Stimulated activated CD4-positive, alpha-beta T cell treated with anti-CD3 and anti-CD28 coated beads, Interleukin-2, amount 100 ng/mL, for 4 hours (primary cell): ENCODE data around the gene CHRNA4.

Experiments used
- DNase-seq: peaks from one replicate; pipeline ENCODE4 v3.0.0-alpha.2; 2020; ENCODE audit warnings: low read depth

Gene CHRNA4

DNA sequence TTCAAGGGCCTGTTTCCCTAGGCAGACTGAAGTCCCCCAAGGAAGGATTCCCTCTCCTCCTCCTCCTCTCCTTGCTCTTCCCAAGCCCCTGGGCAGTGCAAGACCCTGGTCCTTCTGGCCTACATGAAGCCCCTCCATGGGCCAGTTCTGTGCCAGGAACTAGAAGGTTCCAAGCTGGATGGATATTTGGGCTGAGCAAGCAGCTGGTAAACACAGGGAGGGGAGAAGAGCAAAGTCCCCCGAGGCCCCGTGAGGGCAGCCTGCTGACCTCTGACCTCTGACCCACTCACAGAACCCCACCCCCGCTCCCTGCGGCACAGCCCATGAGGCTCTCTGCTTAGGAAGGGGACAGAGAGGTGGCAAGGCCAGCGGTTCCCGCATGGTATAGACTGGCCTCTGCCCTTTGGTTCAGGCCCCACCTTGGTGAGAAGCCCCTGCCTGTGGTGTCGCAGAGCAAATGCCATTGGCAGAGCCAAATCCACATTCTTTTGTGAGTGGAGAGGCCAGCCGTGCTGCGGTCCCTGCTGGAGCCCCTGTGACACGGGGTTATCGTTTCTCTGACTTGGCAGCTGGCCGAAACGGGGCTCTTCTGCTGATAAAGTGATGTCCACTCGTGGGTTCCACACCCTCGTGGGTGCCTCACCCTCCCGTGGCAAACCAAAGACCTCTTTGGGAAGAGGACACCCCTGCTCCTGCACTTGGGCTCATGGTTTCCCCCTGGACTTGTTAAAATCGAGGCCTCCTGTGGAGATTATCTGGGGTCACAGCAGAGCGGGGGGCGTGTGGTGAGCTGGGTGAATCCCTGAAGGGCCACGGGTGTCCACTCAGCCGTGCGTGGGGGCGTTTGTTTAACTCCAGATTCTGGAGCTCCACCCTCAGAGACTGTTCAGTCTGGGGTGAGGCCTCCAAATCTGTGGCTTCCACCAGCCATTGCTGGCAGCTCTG is 2.1 kb upstream of the CHRNA4 start:
- DNase-seq, result no peak

GRCh38 chr20:63362436-63363009 is 1.4 kb upstream of the CHRNA4 start:
- DNase-seq, result no peak

GRCh38 chr20:63361519-63362435 is 628 bp upstream of the CHRNA4 start:
- no peak for DNase-seq

GRCh38 chr20:63359937-63360849 is 956 bp downstream of the CHRNA4 start:
- DNase-seq, result no peak

- DNase-seq, result no peak
These were observed 1.8 kb downstream of the CHRNA4 start for GRCh38 chr20:63359164-63359934.

DNA sequence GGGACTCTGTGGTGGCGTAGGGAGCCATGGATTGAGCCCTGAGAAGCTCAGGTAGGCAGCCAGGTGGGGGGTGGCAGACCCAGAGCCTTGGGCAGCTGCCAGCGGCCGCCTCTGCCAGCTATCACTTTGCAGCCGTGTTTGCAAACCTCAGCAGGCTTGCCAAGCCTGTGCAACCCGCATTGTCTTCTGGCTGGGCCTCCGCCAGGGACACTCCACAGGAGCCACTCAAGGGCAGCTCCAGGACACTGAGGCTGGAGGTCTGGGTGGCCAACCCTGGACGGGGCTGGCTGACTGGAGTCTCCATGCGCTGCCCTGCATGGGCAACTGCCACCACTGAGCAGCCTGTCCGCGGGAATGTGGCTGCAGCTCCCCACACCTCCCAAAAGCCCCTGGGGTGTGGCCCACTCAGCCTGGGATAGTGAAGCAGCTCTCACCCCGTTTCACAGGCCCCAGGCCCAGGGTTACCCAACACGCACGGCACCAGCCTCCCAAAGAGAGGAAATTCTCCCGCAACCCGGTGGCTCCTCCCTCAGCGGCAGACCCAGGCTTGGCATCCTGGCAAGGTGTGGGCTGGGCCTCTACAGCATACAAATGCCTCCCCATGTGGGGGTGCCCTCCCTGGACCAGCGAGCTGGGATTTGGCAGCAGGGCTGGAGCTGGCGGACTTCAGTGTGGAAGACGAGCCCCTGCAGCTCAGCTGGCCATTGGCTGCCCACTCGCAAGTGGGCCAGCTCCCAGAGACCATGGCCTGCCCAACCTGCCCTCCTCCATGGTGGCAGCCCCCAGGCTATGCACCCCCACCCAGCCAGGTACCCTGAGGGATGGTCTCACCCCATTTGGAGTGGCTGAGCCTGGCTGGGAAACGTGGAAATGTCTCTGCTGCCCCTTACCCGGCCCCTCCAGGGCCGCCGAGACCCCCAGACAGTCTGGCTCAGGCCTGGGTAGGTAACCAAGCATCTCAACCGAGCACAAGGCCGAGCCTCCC is 2.9 kb downstream of the CHRNA4 start:
- DNase-seq, result no peak

GRCh38 chr20:63356931-63357879 is 3.9 kb downstream of the CHRNA4 start:
- no peak for DNase-seq

DNA sequence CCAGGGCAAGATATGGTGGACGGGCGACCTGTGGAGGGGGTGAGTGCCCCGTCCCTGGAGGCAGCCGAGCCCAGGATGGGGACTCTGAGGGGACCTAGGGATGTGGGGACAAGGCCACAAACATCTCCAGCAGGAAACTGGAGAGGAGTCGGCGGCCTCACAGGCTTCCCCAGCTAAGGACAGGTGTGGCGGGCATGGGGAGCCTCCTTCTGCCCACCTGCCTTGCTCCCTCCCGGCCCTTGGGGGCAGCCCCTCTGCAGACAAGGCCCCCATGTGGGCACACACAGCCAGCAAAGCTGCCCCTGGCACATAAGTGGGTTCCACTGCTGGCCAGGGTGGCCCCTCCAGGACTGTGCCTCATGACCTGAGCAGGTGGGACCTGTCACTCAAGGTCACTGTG is 4.6 kb downstream of the CHRNA4 start:
- DNase-seq, result no peak

- DNase-seq, result no peak
These were observed 5.3 kb downstream of the CHRNA4 start for GRCh38 chr20:63355781-63356295.

- no peak for DNase-seq
These were observed 6.4 kb downstream of the CHRNA4 start for GRCh38 chr20:63354636-63355350.

DNA sequence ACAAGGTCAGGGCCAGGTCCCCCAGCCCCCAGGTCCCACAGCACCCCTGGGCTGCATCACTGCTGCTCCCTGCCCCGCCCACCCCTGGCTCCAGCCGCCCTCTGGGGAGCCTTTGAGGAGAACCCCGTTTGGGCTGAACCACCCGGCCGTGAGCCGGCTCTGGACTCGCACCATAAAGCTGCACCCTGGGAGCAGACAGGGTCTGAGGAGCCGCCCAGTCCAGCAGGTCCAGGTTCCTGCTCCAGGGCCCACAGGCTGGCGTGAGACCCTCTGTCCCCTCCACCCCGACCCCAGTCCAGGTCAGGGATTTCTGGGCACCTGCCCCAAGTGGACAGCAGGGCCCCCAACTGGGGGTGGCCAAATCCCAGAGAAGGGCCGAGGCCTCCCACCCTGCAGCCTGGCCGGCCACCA is 8.3 kb downstream of the CHRNA4 start:
- DNase-seq, result no peak

DNA sequence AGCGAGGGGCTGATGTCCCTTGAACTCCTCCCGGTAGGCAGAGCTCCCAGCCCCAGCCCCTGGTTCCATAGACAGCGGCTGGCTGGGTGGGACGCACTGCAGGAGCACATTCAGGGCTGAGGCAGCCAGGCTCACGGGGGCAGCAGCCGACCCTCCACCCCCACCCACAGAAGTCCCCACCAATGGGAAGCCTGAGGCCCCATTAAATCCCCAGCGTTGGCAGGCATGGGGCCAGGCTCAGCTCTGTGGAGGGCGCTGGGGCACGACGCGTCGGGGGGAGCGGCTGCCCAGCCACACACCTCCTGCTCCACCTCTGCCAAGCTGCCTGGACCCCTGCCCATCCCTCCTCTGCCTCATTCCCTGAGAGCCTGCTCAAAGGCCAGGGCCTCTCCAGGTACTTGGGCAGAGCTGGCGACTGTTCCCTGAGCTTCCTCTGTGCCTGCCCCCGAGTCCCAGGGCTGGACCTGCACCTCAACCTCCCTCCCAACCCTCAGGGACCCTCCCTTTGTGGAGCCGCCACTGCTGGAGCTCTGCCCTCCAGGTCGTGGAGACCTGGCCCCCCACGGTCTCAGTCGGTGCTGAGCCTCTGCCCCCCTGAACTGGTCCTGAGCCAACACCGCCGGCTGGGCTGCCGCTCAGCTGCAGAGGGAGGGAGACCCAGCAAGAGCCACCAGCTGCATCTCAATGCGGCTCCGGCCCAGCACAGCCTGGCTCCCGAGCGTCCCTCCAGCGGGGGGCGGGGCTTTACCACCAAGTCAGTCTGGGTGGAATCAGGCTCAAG is 9.1 kb downstream of the CHRNA4 start:
- DNase-seq, result no peak

- DNase-seq, result no peak
These were observed 9.8 kb downstream of the CHRNA4 start for GRCh38 chr20:63351326-63351700.

- no peak for DNase-seq
These were observed 10.4 kb downstream of the CHRNA4 start for GRCh38 chr20:63350597-63351325.

DNA sequence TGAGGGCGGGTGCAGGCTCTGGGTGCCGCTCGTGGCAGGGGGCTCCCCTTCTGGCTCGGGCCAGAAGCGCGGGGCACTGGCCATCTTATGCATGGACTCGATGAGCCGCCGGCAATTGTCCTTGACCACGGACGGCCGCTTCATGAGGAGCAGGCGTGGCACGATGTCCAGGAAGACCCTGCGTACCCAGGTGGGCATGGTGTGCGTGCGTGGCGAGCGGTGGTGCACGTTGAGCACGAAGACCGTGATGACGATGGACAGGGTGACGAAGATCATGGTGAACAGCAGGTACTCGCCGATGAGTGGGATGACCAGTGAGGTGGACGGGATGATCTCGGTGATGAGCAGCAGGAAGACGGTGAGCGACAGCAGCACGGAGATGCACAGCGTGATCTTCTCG is 11.0 kb downstream of the CHRNA4 start:
- no peak for DNase-seq

GRCh38 chr20:63349516-63349895 is 11.6 kb downstream of the CHRNA4 start:
- no peak for DNase-seq
